Measurements from ENCODE around the gene LGALS1.
"Not testable (repeated sequence)": the region's sequence is repeated elsewhere in the genome, so short reads cannot be mapped to it uniquely, and the experiment has no call there.

The LGALS1 gene

GRCh38 chr22:37694131-37694530 lies 18.7 kb downstream of the LGALS1 start:
- not testable (repeated sequence) for H3K27ac ChIP-seq (ENCODE audit: low read depth, low read length, severe bottlenecking); H3K9me3 ChIP-seq (ENCODE audit: control insufficient read depth, low read length); H3K4me3 ChIP-seq (ENCODE audit: extremely low read depth, insufficient read depth, low read length, poor library complexity, severe bottlenecking); H3K4me1 ChIP-seq (ENCODE audit: control insufficient read depth, insufficient read depth, low read length, poor library complexity, severe bottlenecking)
- peaks cover 35% of the 10 kb centered on the region for H3K36me3 ChIP-seq (ENCODE audit: control insufficient read depth, insufficient read depth, low read length)
- WGBS, 2 experiments (ENCODE audit: insufficient coverage in 2 of 2): 94 to 97% methylated on average over 4 to 5 of the region's 7 CpGs

- not testable (repeated sequence) for H3K4me3 ChIP-seq (ENCODE audit: extremely low read depth, insufficient read depth, low read length, poor library complexity, severe bottlenecking); H3K4me1 ChIP-seq (ENCODE audit: control insufficient read depth, insufficient read depth, low read length, poor library complexity, severe bottlenecking); H3K9me3 ChIP-seq (ENCODE audit: control insufficient read depth, low read length)
- WGBS, 2 experiments (ENCODE audit: insufficient coverage in 2 of 2): 22 to 35% methylated on average over 8 to 11 of the region's 13 CpGs
- peak overlapping the region; percentile 66 for H3K27ac ChIP-seq (ENCODE audit: low read depth, low read length, severe bottlenecking)
- H3K36me3 ChIP-seq (ENCODE audit: control insufficient read depth, insufficient read depth, low read length): peaks cover 34% of the 10 kb centered on the region
These were observed 20.8 kb downstream of the LGALS1 start for GRCh38 chr22:37696260-37696656.

- 2 to 6% methylated on average over 22 to 27 of the region's 39 CpGs for WGBS, 2 experiments (ENCODE audit: insufficient coverage in 2 of 2)
- H3K4me1 ChIP-seq (ENCODE audit: control insufficient read depth, insufficient read depth, low read length, poor library complexity, severe bottlenecking): no peaks in the 10 kb centered on the region
- H3K27ac ChIP-seq (ENCODE audit: low read depth, low read length, severe bottlenecking): peak within 1 kb of the TSS; percentile 84
These were observed 21.5 kb downstream of the LGALS1 start, which contains the start of gene TRIOBP for GRCh38 chr22:37696657-37697537. TRIOBP (plus strand) TSS chr22:37697048; CDS start chr22:37701366, 4,318 bp downstream.

GRCh38 chr22:37697538-37697835 lies 22.1 kb downstream of the LGALS1 start:
- WGBS, 2 experiments (ENCODE audit: insufficient coverage in 2 of 2): 0% methylated on average over 2 of the region's 3 CpGs; no CpG with 5 or more reads in 1 of the 2 experiments
- Histone ChIP-seq H3K9me3 (ENCODE audit: control insufficient read depth, low read length) (no peaks in the 10 kb centered on the region), H3K4me1 (ENCODE audit: control insufficient read depth, insufficient read depth, low read length, poor library complexity, severe bottlenecking) (no peaks in the 10 kb centered on the region), H3K27ac (ENCODE audit: low read depth, low read length, severe bottlenecking) (peak overlapping the region; percentile 84), H3K36me3 (ENCODE audit: control insufficient read depth, insufficient read depth, low read length) (peaks cover 39% of the 10 kb centered on the region), H3K4me3 (ENCODE audit: extremely low read depth, insufficient read depth, low read length, poor library complexity, severe bottlenecking) (peak overlapping the region; percentile 62)

More at GRCh38 chr22:37696657-37697537, 21.5 kb downstream of the LGALS1 start, which contains the start of gene TRIOBP:
- H3K4me3 ChIP-seq (ENCODE audit: extremely low read depth, insufficient read depth, low read length, poor library complexity, severe bottlenecking): peak within 1 kb of the TSS; percentile 62
- peaks cover 37% of the 10 kb centered on the region for H3K36me3 ChIP-seq (ENCODE audit: control insufficient read depth, insufficient read depth, low read length)
- H3K9me3 ChIP-seq (ENCODE audit: control insufficient read depth, low read length): no peaks in the 10 kb centered on the region

- H3K4me3 ChIP-seq (ENCODE audit: extremely low read depth, insufficient read depth, low read length, poor library complexity, severe bottlenecking): no peak overlapping the region
- WGBS, 2 experiments (ENCODE audit: insufficient coverage in 2 of 2): 88 to 97% methylated on average over 4 to 6 of the region's 8 CpGs
- peaks cover 56% of the 10 kb centered on the region for H3K36me3 ChIP-seq (ENCODE audit: control insufficient read depth, insufficient read depth, low read length)
- no peak overlapping the region for H3K27ac ChIP-seq (ENCODE audit: low read depth, low read length, severe bottlenecking)
- no peaks in the 10 kb centered on the region for H3K4me1 ChIP-seq (ENCODE audit: control insufficient read depth, insufficient read depth, low read length, poor library complexity, severe bottlenecking)
- no peaks in the 10 kb centered on the region for H3K9me3 ChIP-seq (ENCODE audit: control insufficient read depth, low read length)
These were observed 25.8 kb downstream of the LGALS1 start for GRCh38 chr22:37701141-37701786.

GRCh38 chr22:37703906-37704305 lies 28.5 kb downstream of the LGALS1 start:
- no peak overlapping the region for H3K27ac ChIP-seq (ENCODE audit: low read depth, low read length, severe bottlenecking)
- H3K9me3 ChIP-seq (ENCODE audit: control insufficient read depth, low read length): no peaks in the 10 kb centered on the region
- whole genome bisulfite sequencing, 2 experiments (ENCODE audit: insufficient coverage in 2 of 2): 100% methylated on average over 1 of the region's 7 CpGs
- no peak overlapping the region for H3K4me3 ChIP-seq (ENCODE audit: extremely low read depth, insufficient read depth, low read length, poor library complexity, severe bottlenecking)
- peaks cover 64% of the 10 kb centered on the region for H3K36me3 ChIP-seq (ENCODE audit: control insufficient read depth, insufficient read depth, low read length)
- no peaks in the 10 kb centered on the region for H3K4me1 ChIP-seq (ENCODE audit: control insufficient read depth, insufficient read depth, low read length, poor library complexity, severe bottlenecking)

- Histone ChIP-seq H3K4me3 (ENCODE audit: extremely low read depth, insufficient read depth, low read length, poor library complexity, severe bottlenecking) (no peak overlapping the region), H3K36me3 (ENCODE audit: control insufficient read depth, insufficient read depth, low read length) (peaks cover 59% of the 10 kb centered on the region), H3K4me1 (ENCODE audit: control insufficient read depth, insufficient read depth, low read length, poor library complexity, severe bottlenecking) (no peaks in the 10 kb centered on the region), H3K9me3 (ENCODE audit: control insufficient read depth, low read length) (no peaks in the 10 kb centered on the region), H3K27ac (ENCODE audit: low read depth, low read length, severe bottlenecking) (no peak overlapping the region)
- 92 to 100% methylated on average over 2 of the region's 3 CpGs for WGBS, 2 experiments (ENCODE audit: insufficient coverage in 2 of 2)
These were observed 29.2 kb downstream of the LGALS1 start for GRCh38 chr22:37704645-37705044.

GRCh38 chr22:37705205-37705604 lies 29.8 kb downstream of the LGALS1 start:
- WGBS, 2 experiments (ENCODE audit: insufficient coverage in 2 of 2): 88 to 93% methylated on average over 2 of the region's 3 CpGs
- no peaks in the 10 kb centered on the region for H3K4me1 ChIP-seq (ENCODE audit: control insufficient read depth, insufficient read depth, low read length, poor library complexity, severe bottlenecking)
- no peaks in the 10 kb centered on the region for H3K9me3 ChIP-seq (ENCODE audit: control insufficient read depth, low read length)
- H3K36me3 ChIP-seq (ENCODE audit: control insufficient read depth, insufficient read depth, low read length): peaks cover 58% of the 10 kb centered on the region
- no peak overlapping the region for H3K4me3 ChIP-seq (ENCODE audit: extremely low read depth, insufficient read depth, low read length, poor library complexity, severe bottlenecking)
- no peak overlapping the region for H3K27ac ChIP-seq (ENCODE audit: low read depth, low read length, severe bottlenecking)

- Histone ChIP-seq H3K27ac (ENCODE audit: low read depth, low read length, severe bottlenecking) (no peak overlapping the region), H3K4me3 (ENCODE audit: extremely low read depth, insufficient read depth, low read length, poor library complexity, severe bottlenecking) (no peak overlapping the region), H3K4me1 (ENCODE audit: control insufficient read depth, insufficient read depth, low read length, poor library complexity, severe bottlenecking) (no peaks in the 10 kb centered on the region), H3K9me3 (ENCODE audit: control insufficient read depth, low read length) (no peaks in the 10 kb centered on the region), H3K36me3 (ENCODE audit: control insufficient read depth, insufficient read depth, low read length) (peaks cover 54% of the 10 kb centered on the region)
- 91 to 94% methylated on average over 19 to 24 of the region's 25 CpGs for WGBS, 2 experiments (ENCODE audit: insufficient coverage in 2 of 2)
These were observed 33.4 kb downstream of the LGALS1 start for GRCh38 chr22:37708580-37709444.

- Histone ChIP-seq H3K36me3 (ENCODE audit: control insufficient read depth, insufficient read depth, low read length) (peaks cover 58% of the 10 kb centered on the region), H3K4me1 (ENCODE audit: control insufficient read depth, insufficient read depth, low read length, poor library complexity, severe bottlenecking) (no peaks in the 10 kb centered on the region), H3K9me3 (ENCODE audit: control insufficient read depth, low read length) (no peaks in the 10 kb centered on the region), H3K4me3 (ENCODE audit: extremely low read depth, insufficient read depth, low read length, poor library complexity, severe bottlenecking) (no peak overlapping the region), H3K27ac (ENCODE audit: low read depth, low read length, severe bottlenecking) (no peak overlapping the region)
- WGBS, 2 experiments (ENCODE audit: insufficient coverage in 2 of 2): 94 to 100% methylated on average over 3 to 7 of the region's 15 CpGs
These were observed 34.0 kb downstream of the LGALS1 start for GRCh38 chr22:37709445-37709765.
